GM19324 (cell line): ENCODE results near the gene KCMF1.
A peak's percentile ranks its signal among the peaks of the same experiment; 100 is the strongest.

Source experiments
- ATAC-seq: cut with Tn5 transposase; IDR thresholded peaks from one replicate; pipeline ENCODE4 v1.9.1; 2021; ENCODE audit warnings: mild to moderate bottlenecking, moderate library complexity; ENCODE audit not compliant: unreplicated experiment, low FRiP score

KCMF1 gene

DNA sequence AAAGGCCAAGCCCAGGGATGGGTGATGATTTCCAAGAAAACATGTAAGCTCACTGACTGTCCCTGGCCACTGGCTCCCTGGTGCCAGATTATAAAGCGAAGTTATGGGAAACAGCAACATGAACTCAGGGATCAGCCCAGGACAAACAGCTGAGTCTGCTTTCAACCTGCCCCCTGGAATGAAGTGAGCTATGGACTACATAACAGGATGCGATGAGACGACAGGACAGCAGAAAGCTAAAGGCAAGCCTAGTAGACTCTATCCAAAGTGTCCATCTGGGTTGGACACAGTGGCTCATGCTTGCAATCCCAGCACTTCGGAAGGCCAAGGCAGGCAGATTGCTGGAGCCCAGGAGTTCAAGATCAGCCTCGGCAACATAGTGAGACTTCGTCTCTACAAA, 16.6 kb upstream of the KCMF1 start:
- no peak for ATAC-seq

DNA sequence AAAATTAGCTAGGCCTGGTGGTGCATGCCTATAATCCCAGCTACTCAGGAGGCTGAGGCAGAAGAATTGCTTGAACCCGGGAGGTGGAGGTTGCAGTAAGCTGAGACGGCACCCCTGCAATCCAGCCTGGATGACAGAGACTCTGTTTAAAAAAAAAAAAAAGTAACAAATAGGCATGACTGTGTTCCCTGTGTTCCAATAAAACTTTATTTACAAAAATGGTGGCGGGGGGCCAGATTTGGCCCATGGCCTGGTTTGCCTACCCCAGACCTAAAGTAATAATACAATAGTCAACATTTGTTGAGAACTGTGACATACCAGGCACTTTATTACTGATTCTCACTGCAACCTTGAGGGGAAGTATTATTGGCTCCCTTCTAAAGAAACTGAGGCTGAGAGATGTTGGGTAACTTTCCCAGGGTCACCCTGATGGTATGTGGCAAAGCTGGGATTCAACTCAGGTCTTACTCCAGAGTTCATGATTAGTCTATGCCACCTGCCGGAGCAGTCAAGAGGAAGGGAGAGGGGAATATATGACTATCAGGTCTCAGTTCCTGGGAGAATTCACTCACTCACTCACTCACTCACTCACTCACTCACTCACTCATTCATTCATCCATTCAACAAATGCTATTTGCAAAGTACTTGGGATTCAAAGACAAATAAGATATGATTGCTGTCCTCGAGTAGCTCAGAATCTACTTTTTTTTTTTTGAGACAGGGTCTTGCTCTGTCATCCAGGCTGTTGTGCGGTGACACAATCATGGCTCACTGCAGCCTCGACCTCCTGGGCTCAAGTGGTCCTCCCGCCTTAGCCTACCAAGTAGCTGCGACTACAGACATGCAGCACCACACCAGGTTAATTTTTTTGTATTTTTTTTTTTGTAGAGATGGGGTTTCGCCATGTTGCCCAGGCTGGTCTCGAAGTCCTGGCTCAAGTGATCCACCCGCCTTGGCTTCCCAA, 14.3 kb upstream of the KCMF1 start:
- no peak for ATAC-seq

- no peak for ATAC-seq
Measured at GRCh38 chr2:84957771-84958134, 13.2 kb upstream of the KCMF1 start.

DNA sequence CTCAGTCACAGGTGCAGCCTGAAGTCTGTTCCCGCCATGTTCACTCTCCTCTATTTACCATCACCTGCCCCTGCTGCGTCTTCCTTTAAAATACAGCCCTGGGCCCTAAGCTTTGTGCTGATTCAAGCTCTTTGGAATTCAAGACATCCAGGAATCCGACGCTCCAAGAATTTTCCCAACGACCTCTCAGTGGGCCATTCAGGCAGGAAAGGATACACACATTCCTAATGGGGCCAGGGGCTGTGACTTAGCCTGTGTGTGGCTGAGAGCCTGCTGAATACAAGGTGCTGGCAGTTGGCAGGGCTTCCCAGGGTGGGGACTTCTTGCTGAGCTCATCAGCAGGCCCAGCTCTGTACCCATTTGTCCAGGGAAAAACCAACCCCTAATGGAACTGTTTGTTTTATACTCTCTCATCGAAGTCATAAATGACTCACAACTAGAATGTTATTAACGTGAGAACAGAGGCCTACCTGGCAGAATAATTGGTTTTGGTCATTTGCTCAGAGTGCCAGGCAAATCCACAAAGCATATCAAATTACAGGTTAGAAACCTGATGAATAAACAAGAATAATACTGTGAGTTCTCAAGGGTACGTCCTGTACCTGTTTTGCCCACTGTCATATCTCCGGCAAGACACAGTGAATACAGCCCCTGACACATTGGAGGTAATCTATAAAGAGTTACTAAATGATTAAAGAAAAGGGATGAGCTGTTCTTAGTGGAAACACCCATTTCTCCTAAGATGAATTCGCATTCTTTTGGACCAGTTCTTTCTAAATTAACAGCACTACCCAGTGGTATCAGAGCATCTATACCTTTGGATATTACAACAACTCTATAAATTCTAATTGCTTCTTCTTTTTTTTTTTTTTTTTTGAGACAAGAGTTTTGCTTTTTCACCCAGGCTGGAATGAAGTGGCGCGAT, 12.6 kb upstream of the KCMF1 start:
- ATAC-seq = no peak

- ATAC-seq = no peak
Measured at GRCh38 chr2:84959095-84959565, 11.8 kb upstream of the KCMF1 start.

DNA sequence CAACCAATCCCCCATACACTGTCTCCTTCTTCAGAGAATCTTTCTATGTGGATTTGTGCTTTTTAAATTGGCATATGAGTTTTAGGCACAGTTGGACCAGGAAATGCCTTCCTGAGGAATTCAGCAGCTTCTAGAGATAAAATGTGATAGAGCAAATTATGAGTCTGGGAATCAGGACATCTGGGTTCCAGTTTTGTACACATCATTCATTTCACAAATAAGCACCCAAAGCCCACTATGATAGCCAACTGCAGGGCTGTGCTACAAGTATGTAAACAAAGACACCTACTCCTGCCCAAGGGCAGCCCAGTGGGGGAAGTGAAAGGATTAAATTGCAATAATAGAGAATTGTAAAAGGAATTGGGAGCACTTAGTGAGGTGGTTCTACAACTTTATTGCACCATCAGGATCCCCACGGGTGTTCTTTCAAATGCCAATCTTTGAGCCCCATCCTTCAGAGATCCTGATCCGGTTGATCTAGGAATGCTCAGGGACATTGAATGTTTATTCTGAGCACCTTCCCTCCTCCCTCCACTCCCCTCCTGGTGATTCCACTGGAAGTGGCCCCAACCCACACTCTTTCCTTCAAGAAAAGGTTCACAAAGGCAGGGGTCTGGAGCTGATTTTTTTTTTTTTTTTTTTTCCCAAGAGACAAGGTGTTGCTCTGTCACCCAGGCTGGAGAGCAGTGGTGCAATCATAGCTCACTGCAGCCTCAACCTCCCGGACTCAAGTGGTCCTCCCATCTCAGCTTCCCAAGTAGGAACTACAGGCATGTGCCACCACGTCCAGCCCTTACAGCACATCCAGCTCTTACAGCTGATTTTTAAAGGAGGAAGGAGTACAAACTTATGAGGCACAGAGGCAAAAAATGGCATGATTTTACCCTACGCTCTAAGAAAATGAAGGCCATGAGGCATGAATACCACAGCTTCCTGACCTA, 11.1 kb upstream of the KCMF1 start:
- ATAC-seq = no peak

- ATAC-seq = no peak
Measured at GRCh38 chr2:84962917-84963316, 8.0 kb upstream of the KCMF1 start.

DNA sequence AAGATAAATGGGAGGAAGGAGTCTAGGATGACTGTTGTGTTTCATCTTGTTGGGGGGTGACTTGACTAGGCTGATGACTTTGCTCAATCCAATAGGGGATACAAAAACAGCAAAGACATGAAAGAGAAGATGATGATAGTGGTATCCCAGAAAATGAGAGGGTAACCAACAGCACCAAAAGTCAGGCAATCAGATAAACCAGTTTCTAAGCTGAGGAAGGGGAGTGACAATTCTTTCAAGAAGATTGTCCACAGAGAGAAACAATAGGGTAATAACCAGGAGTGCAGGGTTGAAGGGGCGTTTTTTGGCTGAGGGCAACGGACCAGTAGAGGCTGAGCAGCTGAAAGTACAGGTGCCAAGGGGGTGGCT, 7.7 kb upstream of the KCMF1 start:
- ATAC-seq = no peak

DNA sequence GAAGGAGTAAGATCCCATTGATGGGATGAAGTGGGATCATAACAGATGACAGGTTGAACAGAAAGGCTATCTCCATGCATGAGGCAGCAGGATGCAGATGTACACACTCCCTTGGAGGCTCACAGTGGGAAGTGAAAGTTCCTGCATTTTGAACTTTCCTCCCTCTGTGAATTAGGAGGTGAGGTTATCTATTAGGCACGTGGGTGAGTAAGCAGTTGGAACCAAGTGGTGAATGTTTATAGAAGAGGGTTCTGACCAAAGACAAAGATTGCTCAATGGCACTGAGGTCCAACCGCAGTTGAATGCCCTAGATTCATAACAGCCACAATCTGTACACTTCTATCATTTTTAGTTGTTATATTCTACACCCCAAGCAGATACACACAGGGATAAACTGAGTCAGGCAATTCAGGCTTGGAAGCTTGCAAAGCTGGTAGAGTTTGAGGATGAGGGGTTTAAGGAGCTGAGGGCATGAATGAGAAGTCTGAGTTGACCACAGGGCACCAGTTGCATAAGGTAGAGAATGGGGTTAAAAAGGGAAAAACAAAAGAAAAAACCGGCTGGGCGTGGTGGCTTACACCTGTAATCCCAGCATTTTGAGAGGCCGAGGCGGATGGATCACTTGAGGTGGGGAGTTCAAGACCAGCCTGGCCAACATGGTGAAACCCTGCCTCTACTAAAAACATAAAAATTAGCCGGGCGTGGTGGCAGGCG, 7.1 kb upstream of the KCMF1 start:
- ATAC-seq = no peak

- no peak for ATAC-seq
Measured at GRCh38 chr2:84964406-84965191, 6.4 kb upstream of the KCMF1 start.

DNA sequence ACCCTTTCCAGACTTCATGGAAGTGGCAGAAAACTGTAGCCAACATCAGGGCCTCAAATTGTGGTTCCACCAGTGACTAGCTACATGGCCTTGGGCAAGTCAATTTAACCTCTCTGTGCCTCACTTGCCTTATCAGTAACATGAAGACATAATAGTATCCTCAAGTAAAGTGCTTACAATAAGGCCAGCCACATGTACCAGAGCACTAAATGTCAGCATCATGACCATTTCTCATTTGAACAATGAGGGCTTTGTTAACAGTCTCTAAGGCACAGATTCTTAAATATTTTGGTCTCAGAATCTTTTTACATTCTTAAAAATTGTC, 5.8 kb upstream of the KCMF1 start:
- ATAC-seq = no peak

DNA sequence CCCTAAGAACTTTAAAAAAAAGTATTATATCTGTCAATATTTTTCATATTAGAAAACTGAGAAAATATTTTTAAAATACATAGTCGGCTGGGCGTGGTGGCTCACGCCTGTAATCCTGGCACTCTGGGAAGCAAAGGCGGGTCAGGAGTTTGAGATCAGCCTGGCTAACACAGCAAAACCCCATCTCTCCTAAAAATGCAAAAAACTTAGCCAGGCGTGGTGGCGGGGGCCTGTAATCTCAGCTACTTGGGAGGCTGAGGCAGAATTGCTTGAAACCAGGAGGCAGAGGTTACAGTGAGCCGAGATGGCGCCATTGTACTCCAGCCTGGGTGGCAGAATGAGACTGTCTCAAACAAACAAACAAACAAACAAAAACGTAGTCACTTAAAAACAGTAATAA, 5.1 kb upstream of the KCMF1 start:
- ATAC-seq = no peak

- ATAC-seq = no peak
Measured at GRCh38 chr2:84966731-84967130, 4.2 kb upstream of the KCMF1 start.

DNA sequence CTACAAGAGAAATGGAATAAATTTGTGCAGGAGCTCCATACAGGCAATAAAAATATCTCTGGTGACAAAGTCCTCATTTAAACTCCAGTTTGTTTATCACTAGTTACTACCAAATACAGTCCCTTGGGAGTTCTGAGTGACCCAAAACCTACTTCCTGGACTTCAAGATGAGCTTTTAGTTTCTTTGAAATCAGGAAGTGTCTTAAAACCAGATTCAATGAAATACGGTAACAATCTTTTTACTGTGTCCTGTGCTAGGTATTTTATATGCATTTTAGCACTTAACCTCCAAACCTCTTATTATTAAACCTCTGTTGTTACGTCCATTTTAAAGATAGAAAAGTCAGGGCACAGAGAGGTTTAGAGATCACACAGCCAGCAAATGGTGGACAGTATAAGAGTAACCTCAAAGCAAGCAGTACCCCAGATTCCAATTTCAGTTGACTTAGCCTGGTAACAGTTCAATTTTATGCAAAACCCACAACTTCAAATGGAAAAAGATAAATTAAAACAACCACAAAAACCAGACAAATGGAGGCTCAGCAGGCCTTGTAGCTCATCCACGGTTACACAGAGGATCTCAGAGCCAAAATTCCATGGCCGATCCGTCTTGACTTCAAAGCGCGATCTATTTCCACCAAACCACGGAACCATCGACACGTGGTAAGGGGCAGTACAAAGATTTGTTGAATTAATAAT, 1.3 kb upstream of the KCMF1 start:
- ATAC-seq = no peak

DNA sequence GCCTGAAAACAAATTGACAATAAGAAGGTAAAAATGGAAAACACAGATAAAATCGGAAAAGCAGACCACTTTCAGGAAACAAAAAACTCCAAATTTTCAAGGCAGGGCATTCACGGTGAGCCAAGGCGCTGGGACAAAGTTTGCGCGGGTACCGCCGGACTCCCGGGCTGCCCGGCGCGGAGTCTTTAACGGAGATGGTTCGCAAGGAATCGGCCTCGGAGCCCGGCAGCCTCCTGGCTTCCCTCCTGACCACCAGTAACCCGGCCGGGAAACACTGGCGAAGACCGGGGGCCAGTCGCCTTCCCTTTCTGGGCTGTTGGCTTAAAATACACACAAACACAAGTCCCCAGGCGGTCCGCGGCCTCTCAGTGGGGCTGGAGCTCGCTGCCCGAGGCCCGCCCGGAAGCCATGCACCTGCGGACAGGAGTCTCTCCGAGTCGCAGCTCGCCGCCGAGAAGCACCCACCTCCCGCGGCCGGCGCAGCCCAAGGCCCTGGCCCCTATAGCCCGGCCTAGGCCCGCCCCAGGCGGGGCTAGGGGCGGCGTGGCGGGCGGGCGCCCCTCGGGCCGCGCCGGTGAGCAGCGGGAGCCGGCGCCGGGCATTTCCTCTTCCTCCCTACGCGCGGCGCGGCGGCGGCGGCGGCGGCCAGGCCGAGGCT, 622 bp upstream of the KCMF1 start:
- ATAC-seq = peak; percentile 57

DNA sequence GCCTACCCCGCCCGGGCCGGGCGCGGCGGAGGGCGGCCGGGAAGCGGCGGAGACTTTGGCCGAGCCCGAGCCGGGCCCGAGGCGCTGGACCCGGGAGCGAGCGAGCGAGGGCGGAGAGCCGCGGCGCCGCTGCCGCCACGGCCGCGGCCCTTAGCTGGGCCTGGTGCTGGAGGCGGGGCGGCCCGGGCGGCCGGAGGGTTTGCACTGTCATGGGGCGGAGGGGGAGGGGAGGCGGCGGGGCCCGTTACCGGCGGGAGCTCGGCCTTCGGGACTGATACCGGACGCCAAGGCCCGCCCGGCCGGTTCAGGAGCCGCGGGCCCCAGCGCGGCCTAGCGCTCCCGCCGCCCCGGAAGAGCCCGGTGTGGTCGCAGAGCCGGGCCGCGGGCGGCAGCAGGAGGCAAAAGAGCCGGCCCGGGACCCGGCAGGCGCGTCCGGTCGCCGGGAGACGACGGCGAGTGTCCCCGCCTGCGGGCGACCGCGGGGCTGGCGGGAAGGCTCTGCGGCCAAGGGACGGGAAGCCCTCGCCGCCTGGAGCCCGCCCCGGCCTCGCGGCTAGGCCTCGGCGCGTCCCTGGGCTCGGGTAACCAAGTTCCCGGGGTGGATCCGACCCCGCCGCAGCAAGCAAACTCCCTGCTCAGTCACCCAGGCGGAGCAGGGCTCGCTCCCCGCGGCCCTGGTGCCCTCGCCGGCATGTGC, 697 bp downstream of the KCMF1 start:
- peak; percentile 39 for ATAC-seq

DNA sequence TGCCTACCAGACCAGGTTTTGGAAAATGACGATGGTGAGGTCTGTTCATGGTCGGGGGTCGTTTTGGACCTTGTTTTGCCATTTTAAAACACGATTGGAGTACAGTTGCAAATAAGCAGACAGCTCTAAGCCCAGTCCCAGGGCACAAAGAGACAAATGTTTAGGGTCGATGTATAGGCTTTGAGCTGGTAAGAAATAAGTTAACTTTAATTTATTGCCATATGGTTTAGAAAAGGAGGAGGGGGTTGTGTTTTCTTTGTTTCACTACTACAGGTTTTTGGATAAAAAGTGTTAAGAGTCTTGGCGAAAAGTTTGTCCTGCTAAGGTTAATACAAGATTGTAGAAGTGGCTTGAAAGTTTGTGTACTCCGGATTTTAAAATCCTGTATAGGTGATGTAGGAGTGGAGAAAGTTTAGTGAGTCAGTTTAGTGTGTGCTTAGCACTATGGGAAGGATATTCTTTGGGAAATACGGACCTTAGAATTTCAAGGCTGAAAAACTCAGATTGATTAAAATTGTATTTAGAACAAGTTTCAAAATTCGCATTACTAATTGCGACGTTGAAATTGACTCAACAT, 1.3 kb downstream of the KCMF1 start:
- no peak for ATAC-seq
